Ectodermal cell (in vitro differentiated cells): ENCODE results near the gene TDRD15. TPM values are rescaled to one million over a fixed set of nuclear protein-coding genes. Genes with fewer than 3 reads are reported as not detected.

ENCODE experiments used
- H3K27ac ChIP-seq: 2 replicates; pipeline ENCODE4 v1.7.0; 2013; ENCODE audit warnings: mild to moderate bottlenecking, low read depth, low read length; ENCODE audit not compliant: insufficient read depth, poor library complexity, severe bottlenecking
- H3K27me3 ChIP-seq: 2 replicates; pipeline ENCODE4 v1.7.0; 2013; ENCODE audit warnings: mild to moderate bottlenecking, low read length; ENCODE audit not compliant: insufficient read depth, control insufficient read depth, poor library complexity, severe bottlenecking
- H3K36me3 ChIP-seq: one replicate; pipeline ENCODE4 v1.7.0; 2013; ENCODE audit warnings: low read length; ENCODE audit not compliant: control insufficient read depth, insufficient read depth
- H3K4me1 ChIP-seq: one replicate; pipeline ENCODE4 v1.7.0; 2013; ENCODE audit warnings: low read length; ENCODE audit not compliant: control insufficient read depth, insufficient read depth
- H3K4me3 ChIP-seq: 2 replicates; pipeline ENCODE4 v1.7.0; 2013; ENCODE audit warnings: low read depth, low read length, control low read depth; ENCODE audit not compliant: insufficient read depth
- H3K9me3 ChIP-seq: 2 replicates; pipeline ENCODE4 v1.7.0; 2013; ENCODE audit warnings: mild to moderate bottlenecking, low read length, moderate library complexity; ENCODE audit not compliant: control insufficient read depth
- WGBS, 2 experiments: methylation state at CpG; one replicate each; pipeline ENCODE4 v1.1.7; 2013; ENCODE audit warnings: missing lambda C conversion rate in 2 of 2; 5-methylcytosine and 5-hydroxymethylcytosine counted together
- polyA plus RNA-seq, 4 experiments: library from polyadenylated mRNA; stranded (reverse); fragments of 50-300 nt; gene quantifications; one replicate each; pipeline ENCODE4 v1.2.3, GENCODE V29; 2013

Gene TDRD15
- not detected for polyA plus RNA-seq (2013, experiment 1 of 4)
- polyA plus RNA-seq (2013, experiment 2 of 4): 0.07 TPM
- polyA plus RNA-seq (2013, experiment 3 of 4): 0.05 TPM
- polyA plus RNA-seq (2013, experiment 4 of 4): not detected

DNA sequence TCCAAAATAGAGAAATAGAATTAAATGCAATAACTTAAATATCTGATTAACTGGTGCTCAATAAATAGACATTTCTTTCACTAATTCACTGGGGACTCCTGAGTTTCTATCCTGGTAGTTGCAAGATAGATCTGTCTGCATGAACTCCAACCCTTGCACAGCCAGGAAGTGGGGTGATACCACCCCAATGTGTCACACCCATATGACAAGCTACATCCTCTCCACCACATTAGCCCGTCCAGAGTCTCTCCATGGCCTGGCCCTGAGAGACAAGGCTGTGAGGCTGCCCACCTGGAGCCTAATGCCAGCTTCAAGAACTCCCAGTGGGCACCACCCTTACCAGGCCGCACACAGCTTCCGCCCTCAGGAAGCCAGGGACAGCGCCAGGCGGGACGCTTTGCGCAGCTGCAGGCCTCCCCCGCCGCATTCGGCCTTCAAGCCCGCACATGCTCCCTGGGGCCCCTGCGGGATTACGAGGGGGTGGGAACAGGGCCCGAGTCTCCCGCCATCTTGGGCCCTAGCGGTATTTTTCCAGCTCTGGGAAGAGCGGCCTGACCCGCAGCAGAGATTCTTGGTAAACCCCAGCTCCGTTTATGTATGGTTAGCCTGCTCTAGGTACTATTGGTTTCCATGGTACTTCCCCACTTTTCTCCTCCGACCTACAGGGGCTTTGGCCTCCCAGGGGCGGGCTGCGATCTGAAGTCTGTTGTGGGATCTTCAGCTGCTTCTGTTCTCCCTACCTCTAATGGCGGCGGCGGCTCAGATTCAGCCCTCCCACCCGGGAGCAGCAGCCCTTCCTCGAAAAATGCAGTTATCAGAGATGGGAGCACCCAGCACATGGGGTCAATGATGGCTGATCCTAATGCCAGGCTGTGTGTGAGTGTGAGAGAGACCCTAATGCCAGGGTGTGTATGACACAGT is at the start of gene TDRD15:
Gene TDRD15, plus strand, starts transcription at position 496 of the 921 bp plus-strand sequence. CDS start 13,500 bp downstream, outside the sequence.
- Histone ChIP-seq H3K4me3 (no peak within 1 kb of the TSS), H3K4me1 (no peaks in the 10 kb centered on the region), H3K27ac (no peak within 1 kb of the TSS), H3K9me3 (no peaks in the 10 kb centered on the region), H3K36me3 (no peaks in the 10 kb centered on the region), H3K27me3 (no peaks in the 10 kb centered on the region)
- WGBS, 2 experiments: 95% methylated on average over 27 of the region's 27 CpGs

DNA sequence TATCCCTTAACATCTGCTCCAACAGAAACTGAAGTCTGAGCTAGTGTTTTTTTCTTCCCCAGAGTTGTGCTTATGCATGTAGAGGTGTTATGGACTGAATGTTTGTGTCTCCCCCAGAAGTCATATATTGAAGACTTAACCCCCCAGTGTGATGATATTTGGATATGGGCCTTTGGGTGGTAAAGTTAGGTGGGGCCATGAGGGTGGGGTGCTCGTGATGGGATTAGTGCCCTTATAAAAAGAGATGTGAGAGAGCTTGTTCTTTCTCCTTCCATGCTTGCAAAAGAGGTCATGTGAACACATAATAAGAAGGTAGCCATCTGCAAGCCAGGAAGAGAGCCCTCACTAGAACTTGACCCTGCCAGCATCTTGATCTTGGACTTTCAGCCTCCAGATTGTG is 45.5 kb upstream of the TDRD15 start:
- Histone ChIP-seq H3K4me1 (no peaks in the 10 kb centered on the region), H3K27ac (no peak overlapping the region), H3K9me3 (no peaks in the 10 kb centered on the region), H3K4me3 (no peak overlapping the region), H3K27me3 (no peaks in the 10 kb centered on the region), H3K36me3 (no peaks in the 10 kb centered on the region)
- WGBS, 2 experiments: 88 to 95% methylated on average over 1 of the region's 1 CpG

DNA sequence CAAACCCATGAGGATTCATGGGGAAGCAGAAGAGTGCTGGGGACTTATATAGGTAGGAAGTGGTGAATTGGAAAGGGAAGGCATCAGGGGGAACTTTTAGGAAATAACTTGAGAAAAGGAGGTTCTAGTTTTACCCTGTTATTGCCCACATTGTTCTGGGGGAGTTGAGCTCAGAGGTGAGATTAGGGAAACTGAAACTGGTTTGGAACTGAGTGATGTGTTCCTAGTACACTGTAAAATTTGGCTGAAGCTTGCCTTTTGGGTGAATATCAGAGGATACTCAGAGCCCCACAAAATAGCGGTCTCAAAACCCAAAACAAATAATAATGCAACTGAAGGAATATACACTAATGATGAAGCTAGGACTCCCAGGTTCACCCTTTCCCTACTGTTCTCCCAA is 40.3 kb upstream of the TDRD15 start:
- Histone ChIP-seq H3K27me3 (no peaks in the 10 kb centered on the region), H3K9me3 (no peaks in the 10 kb centered on the region)
- 100% methylated on average over 1 of the region's 1 CpG for WGBS, 2 experiments

DNA sequence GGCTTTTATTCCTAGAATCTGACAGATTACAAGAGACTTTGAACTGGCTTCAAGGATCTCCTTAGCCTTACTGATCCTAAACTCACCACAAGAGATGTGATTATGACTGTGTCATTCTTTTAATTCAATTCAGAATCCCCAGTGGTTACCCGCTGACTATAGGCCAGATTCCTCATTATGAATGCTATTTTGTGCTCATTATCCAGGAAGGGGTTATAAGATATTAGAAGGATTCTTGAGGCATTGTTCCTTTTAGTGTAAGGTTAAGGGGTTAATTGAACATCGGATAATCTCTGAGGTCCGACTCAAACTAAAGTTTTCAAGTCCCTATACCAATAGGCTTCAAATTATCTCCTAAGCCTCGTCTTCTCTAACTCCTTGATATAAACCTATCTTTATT is 39.4 kb upstream of the TDRD15 start:
- 87 to 90% methylated on average over 2 to 4 of the region's 4 CpGs for WGBS, 2 experiments
- Histone ChIP-seq H3K36me3 (no peaks in the 10 kb centered on the region), H3K4me1 (no peaks in the 10 kb centered on the region), H3K4me3 (no peak overlapping the region), H3K27ac (no peak overlapping the region), H3K9me3 (no peaks in the 10 kb centered on the region), H3K27me3 (no peaks in the 10 kb centered on the region)

More for the DNA sequence above, 40.3 kb upstream of the TDRD15 start:
- H3K4me3 ChIP-seq: no peak overlapping the region
- no peaks in the 10 kb centered on the region for H3K4me1 ChIP-seq
- no peak overlapping the region for H3K27ac ChIP-seq
- no peaks in the 10 kb centered on the region for H3K36me3 ChIP-seq

DNA sequence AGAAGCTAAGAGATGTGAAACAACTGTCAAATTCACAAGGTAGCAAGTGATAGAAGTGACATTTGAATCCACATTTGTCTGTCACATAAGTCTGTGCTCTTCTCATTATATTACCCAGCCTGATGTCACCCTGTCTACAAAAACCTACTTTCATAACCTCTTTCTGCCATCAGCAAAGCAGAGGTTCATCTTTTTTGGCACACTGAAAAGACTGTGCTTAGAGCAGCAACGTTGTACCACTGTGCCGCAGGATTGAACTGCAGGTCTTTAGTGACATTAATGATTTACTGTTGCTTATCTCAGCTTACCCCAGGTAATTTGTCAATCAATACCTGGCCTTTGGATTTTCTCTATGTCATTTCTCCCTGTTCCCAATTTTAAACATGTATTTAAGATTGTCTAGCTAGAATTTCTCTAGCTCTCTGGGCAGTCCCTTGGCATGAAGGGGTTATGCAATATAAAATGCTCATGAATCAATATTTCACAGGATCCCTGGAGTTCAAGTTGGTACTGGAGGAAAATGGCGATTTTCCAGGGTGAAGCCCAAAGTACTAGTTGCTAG is 31.4 kb upstream of the TDRD15 start:
- Histone ChIP-seq H3K27me3 (no peaks in the 10 kb centered on the region), H3K9me3 (no peaks in the 10 kb centered on the region), H3K4me3 (no peak overlapping the region), H3K36me3 (no peaks in the 10 kb centered on the region), H3K27ac (no peak overlapping the region), H3K4me1 (no peaks in the 10 kb centered on the region)
- 86 to 92% methylated on average over 3 of the region's 3 CpGs for WGBS, 2 experiments

DNA sequence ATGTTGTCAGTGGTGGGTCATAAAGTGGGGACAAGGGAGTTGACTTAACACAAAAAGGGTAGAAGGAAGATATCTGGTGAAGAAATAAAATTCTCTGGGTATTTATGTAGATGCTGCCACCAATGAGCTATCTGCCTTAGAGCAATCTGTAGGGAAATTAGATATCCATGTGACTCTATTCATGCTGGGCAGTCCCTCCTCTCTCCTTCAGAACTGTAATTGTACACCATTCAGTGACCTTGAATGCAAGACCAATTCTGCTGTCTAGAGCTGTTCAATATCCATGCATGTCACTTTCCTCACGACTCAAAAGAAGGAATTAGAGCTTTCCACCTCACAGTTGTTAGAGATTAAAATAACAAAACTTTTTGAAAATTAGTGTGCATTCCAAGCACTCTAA is 28.6 kb upstream of the TDRD15 start:
- Histone ChIP-seq H3K27ac (no peak overlapping the region), H3K4me1 (no peaks in the 10 kb centered on the region), H3K4me3 (no peak overlapping the region), H3K9me3 (no peaks in the 10 kb centered on the region), H3K36me3 (no peaks in the 10 kb centered on the region), H3K27me3 (no peaks in the 10 kb centered on the region)
- 88 to 93% methylated on average over 1 of the region's 1 CpG for WGBS, 2 experiments

DNA sequence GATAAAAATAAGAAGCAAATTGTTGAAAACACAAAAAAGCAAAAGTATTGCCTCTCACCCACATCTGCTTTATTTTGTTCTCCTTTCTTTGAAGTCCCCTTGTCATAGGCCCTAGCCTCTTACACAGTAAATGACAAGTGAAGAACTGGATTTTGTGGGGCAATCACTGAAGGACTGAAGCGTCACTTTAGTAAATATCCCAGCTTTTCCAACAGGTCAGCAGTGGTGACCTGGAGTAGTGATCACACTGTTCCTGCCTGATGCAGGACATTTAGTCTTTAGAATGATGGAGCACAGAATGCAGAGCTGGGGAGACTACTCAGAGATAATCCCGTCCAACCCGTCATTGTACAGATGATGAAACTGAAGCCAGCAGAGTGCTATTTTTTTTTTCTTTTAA is 28.1 kb upstream of the TDRD15 start:
- H3K9me3 ChIP-seq: no peaks in the 10 kb centered on the region
- H3K36me3 ChIP-seq: no peaks in the 10 kb centered on the region
- H3K4me1 ChIP-seq: no peaks in the 10 kb centered on the region
- no peak overlapping the region for H3K4me3 ChIP-seq
- 95% methylated on average over 3 of the region's 3 CpGs for WGBS, 2 experiments
- no peak overlapping the region for H3K27ac ChIP-seq
- H3K27me3 ChIP-seq: no peaks in the 10 kb centered on the region

DNA sequence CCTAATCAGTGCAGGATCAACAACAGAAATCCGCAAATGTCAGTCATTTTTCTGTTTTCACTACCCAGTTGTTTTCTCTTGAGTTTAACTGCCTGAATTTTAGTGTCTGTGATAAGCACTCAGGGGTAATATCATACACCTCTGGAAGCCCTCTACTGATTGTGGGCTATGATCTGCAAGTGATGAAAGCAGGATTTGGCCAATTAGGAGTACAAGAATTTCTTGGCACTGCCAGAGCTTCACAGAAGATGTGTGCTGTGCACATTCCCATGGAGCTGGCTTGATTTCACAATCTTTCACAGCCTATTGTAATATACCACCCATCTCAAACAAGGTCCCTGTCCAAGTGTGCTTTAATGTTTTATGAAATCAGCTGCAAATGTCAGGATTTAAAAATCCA is 27.3 kb upstream of the TDRD15 start:
- Histone ChIP-seq H3K36me3 (no peaks in the 10 kb centered on the region), H3K4me3 (no peak overlapping the region), H3K27me3 (no peaks in the 10 kb centered on the region), H3K27ac (no peak overlapping the region), H3K9me3 (no peaks in the 10 kb centered on the region), H3K4me1 (no peaks in the 10 kb centered on the region)
- WGBS, 2 experiments: 88 to 100% methylated on average over 1 of the region's 1 CpG

DNA sequence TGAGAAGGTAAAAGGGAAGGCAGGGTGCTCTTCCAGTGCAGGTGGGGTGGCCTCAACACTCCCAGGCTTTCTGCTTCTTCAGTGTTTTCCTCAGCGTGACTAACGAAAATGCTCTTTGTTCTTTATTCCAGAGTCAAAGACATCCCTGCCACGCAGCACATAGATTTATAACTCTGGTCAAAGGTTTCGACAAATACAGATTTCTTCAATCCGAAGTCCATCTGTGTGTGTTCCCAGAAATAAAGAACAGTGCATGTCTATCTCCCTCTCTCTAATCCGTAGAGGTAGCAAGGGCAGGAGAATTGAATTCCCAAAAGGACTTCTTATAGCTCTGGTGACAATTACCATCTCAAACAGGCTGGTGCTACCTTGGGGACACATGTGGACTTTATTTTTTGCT is 26.4 kb upstream of the TDRD15 start:
- Histone ChIP-seq H3K9me3 (no peaks in the 10 kb centered on the region), H3K27ac (no peak overlapping the region), H3K4me3 (no peak overlapping the region), H3K4me1 (no peaks in the 10 kb centered on the region), H3K36me3 (no peaks in the 10 kb centered on the region), H3K27me3 (no peaks in the 10 kb centered on the region)
- 85 to 87% methylated on average over 6 of the region's 6 CpGs for WGBS, 2 experiments

DNA sequence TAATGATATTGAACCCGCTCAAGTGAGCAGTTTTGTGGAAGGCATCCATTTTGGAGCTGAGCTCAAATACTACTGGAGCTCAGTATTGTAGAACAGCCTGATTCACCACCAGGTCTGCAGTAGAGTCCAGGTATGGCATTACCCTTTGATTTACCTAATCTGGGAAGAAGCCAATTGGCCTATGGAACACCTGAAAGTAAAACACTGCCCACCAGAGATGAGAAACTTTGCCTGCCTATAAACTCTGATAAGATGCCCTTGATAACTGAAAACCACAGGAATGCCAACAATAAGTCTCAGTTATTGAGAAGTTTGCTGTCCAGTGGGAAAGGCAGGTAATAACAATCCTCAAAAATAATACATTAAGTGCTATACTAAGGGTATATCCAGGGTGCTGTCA is 25.5 kb upstream of the TDRD15 start:
- WGBS, 2 experiments: 91 to 92% methylated on average over 1 of the region's 1 CpG
- no peaks in the 10 kb centered on the region for H3K4me1 ChIP-seq
- no peaks in the 10 kb centered on the region for H3K9me3 ChIP-seq
- H3K36me3 ChIP-seq: no peaks in the 10 kb centered on the region
- no peaks in the 10 kb centered on the region for H3K27me3 ChIP-seq
- no peak overlapping the region for H3K4me3 ChIP-seq
- no peak overlapping the region for H3K27ac ChIP-seq
